HG02610 (cell line): ENCODE measurements around the gene MPPED1.

Experiments used
- ATAC-seq: cut with Tn5 transposase; IDR thresholded peaks from one replicate; pipeline ENCODE4 v1.9.1; 2021; ENCODE audit warnings: mild to moderate bottlenecking, moderate library complexity; ENCODE audit not compliant: unreplicated experiment

MPPED1 gene

GRCh38 chr22:43428521-43428920 lies 16.7 kb downstream of the MPPED1 start:
- ATAC-seq, result no peak

DNA sequence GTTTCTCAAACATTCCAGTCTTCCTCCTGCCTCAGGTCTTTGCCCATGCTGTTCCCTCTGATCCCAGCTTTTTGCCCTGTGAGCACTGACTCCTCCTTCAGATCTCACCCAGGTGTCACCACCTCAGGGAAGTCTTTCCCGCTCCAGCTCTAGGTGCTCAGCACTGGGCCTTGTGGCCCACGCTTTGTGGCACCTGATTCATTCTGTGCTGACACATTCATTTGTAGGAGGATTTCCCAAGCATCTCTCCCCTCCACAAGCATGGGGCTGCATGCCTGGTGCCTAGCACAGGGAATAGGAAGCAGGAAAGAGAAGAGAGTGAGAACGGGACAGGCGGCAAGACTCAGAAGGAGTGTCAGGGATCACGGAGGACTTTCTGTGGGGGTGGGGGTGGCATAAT lies 17.6 kb downstream of the MPPED1 start:
- no peak for ATAC-seq

DNA sequence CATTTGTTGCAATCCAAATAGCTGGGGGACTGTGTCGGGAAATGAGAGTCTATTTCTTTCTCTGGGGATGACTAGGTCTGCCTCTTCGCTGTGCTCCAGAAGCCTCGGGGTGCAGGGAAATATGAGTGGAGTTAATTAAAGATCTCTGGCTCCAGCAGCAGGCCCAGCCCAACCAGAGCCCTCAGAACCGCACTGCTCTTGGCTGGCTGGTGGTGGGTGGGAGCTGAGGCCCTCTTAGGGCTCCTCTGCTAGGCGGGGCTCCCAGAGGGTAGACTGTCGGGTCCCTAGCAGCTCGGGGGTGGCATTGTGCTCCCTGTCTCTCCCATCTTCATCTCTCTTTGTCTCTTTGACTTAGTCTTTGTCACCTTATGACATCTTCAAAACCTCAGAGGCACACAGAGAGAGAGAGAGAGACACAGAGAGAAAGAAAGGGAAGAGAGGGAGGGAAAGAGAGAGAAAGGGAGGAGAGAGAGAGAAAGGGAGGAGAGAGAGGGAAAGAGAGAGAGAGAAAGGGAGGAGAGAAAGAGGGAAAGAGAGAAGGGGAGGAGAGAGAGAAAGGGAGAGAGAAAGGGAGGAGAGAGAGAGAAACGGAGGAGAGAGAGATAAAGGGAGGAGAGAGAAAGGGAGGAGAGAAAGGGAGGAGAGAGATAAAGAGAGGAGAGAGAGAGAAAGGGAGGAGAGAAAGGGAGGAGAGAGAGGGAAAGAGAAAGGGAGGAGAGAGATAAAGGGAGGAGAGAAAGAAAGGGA lies 20.2 kb downstream of the MPPED1 start:
- ATAC-seq, result no peak

GRCh38 chr22:43432883-43433415 lies 21.1 kb downstream of the MPPED1 start:
- ATAC-seq, result no peak

DNA sequence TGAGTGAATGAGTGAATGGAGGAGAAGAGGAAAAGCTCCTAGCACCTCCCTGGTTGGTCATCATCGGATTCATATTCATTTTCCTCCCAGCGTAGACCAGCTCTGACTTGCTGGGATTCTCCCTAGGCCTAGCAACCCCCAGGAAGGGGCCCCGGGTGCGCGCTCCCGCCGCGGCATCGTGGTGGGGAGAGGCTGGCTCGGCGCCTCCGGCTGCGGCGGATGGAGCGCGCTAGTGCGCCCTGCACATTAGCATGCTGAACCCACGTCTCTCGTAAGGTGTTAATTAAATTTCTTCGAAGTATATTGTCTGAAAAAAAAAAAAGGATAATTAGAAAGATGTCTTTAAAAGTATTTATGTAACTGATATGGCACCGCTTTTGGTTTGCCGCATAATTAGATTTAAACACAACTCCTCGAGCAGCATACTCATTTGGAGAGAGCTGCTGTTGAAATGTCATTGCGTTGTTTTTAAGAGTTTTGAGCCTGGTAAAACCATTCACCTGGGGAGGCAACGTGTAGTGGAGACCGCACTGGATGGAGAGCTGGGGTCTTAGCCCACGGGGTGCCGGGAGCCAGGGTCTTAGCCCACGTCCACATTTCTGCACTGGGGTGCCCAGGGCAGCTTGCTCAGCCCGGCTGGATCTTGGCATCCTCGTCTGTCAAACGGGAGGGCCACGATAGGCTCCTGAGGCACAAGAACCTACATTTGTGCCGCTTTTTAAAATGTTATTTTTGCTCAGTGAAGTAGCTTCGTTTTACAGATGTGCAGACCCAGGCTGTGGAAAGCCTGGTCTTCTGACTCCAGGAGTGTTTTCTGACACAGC lies 21.8 kb downstream of the MPPED1 start:
- ATAC-seq, result no peak

GRCh38 chr22:43434275-43434927 lies 22.6 kb downstream of the MPPED1 start:
- ATAC-seq, result no peak

DNA sequence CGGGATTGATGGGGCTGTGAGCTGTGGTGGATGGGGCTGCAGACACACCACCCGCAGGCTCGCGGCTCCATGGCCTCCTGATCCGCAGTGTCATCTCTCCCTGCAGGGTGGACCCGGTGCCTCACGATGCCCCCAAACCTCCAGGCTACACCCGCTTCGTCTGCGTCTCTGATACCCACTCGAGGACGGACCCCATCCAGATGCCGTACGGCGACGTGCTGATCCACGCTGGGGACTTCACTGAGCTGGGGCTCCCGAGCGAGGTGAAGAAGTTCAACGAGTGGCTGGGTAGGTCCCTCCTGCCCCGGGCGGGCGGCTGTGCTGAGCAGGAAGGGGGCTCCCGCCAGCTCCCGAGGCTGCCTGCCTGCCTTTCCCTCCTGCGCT lies 23.1 kb downstream of the MPPED1 start:
- ATAC-seq, result no peak

DNA sequence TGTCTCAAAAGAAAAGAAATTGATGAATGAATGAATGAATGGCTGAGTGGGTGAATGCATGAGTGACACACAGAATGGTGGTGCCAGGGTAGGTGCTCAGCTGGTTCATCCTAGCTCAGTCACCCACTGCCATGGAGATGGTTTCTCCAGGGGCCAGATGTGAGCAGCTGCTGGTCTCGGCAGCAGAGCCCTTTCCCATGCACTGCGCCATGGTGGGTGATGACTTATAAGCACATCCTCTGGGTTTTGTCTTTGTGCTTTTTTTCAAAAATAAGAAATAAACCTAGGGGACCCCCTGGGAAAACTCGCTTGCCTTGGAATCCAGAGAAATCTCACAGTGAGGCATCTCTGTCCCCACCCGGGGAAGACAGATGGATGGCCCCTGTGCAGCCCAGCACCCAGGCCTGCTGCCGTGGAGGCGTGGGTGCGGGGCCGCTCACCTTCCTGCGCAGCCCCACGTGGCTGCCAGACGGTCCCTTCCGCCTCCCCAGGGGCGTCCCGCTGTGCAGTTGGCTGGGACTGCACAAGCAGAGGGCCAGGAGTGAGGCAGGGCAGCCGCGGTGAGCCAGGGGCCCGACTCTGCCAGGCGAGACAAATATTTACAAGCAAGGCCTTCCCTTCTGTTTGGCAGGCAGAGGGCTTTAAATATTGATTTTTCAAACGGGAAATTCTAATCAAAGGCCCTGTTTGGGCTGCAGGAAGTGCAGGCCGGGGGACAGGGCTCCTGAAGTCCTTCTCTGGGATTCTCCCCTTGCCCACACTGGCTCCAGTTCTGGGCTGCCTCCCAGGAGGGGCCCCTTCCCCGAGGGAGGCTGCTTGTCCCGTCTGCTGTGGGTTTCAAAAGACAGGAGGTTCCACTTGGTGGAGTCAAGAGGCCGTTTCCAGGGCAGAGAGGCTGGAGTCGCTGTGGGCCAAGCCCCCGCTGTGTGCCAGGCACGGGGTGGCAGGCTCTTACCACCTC lies 24.3 kb downstream of the MPPED1 start:
- no peak for ATAC-seq

- ATAC-seq, result no peak
These were observed 25.1 kb downstream of the MPPED1 start for GRCh38 chr22:43436868-43437267.

DNA sequence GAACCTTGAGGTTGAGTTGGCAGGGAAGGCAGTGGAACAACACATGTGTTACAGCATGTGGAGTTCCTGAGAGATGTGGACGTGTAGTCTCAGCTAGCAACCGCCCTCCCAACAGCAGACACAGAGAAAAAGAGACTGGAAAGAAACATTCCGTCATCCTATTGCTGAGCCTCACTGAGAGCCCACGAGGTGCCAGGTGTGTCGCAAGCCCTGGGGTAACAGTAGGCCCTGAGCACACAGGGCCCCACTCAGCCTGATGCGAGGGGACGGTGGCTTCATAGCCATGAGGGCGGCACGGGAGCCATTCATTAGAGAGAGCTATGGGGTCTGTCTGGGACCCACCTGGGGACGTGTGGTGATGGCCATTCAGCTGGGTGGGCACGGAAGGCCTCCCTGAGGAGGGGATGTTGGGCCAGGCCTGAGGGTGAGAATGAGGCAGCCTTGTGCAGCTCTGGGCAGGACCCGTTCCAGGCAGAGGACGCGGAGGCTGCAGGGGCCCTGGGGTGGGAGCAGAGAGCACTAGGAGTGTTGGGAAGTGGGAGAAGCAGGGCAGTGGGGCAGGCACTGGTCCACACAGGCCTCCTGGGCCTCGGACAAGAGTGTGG lies 26.2 kb downstream of the MPPED1 start:
- ATAC-seq, result no peak

DNA sequence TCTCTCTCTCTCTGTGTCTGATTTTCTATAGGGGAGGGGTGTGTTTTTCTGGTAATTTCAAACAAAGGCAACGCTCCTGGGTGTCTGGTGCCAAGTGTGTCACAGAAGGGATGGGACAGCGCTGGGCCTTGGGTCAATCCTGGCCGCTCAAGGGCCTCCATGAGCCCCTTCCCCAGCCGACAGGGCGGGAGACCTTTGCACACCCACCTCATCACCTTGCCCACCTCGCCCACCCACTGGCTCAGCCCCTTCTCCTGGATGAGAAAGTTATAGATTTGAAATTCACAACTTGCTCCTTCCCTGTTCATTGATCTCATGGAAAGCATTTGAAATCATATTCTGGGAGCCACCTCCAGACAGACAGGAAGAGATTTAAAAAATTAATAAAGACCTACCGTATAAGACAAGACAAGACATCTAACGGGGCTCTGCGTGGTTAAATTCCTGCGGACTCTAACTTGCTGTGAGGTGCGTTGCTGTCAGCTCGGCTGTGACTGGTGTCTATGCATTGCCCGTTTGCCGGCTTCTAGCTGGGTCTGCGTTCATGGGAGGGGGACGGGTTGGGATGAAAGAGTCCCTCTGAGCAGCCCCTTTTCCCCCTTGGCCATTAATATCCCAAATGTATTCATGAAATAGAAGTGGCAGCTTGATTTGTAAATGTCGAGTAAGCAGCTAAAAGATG lies 27.0 kb downstream of the MPPED1 start:
- no peak for ATAC-seq

GRCh38 chr22:43439368-43440103 lies 27.7 kb downstream of the MPPED1 start:
- ATAC-seq, result no peak

GRCh38 chr22:43440104-43440387 lies 28.2 kb downstream of the MPPED1 start:
- no peak for ATAC-seq

DNA sequence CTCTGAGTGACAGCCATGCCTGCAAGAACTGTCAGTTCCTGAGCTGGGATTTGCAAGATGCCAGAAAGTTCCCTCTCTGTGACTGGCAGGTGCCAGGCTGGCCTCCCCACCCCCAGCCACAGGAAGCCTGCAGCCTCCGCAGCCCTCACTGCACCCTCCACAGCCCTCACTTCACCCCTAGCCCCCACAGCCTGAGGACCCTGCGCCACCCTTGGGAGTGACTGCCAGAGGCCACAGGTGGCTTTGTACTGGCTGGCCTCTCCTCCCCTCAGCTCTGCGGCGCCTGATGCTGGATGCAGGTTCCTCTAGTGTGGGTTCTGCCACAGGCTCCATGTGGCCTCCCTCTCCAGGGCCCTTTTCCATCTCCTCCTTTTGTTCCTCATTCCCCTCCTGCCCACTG lies 28.7 kb downstream of the MPPED1 start:
- no peak for ATAC-seq

- ATAC-seq, result no peak
These were observed 29.4 kb downstream of the MPPED1 start for GRCh38 chr22:43441216-43441615.

- no peak for ATAC-seq
These were observed 29.9 kb downstream of the MPPED1 start for GRCh38 chr22:43441751-43442150.

GRCh38 chr22:43442386-43443151 lies 30.8 kb downstream of the MPPED1 start:
- no peak for ATAC-seq

DNA sequence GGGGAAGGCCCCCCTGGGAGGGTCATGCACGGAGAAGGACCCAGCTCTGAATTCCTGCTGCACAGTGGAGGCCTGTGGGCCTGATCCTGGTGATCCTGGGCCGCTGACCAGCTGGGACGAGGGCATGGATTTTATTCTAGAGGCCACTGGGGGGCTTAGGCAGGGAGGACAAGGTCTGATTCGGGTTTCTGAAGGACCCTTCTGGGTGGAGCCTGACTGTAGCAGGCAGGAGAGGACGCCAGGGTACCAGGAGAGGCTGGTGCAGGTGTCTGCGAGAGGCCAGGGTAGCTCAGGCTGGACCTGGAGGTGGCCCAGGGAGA lies 31.3 kb downstream of the MPPED1 start:
- no peak for ATAC-seq
